Neural cell (in vitro differentiated cells): ENCODE results near the gene POU2F3. TPM values are rescaled to one million over a fixed set of nuclear protein-coding genes. Genes with fewer than 3 reads are reported as not detected.

ENCODE experiments used
- H2AFZ ChIP-seq: fragments of 200-600, 300-800 bp; sonication (generic), shearing (Covaris generic); 2 replicates; pipeline ENCODE4 v1.6.0; 2014; ENCODE audit warnings: low read depth, mild to moderate bottlenecking, antibody characterized with exemption, low read length, moderate library complexity
- H3F3A ChIP-seq: fragments of 200-600 bp; shearing (Covaris generic); 2 replicates; pipeline ENCODE4 v1.6.1; 2016; ENCODE audit warnings: mild to moderate bottlenecking, moderate library complexity, mixed read lengths, antibody characterized with exemption, low read length; ENCODE audit not compliant: insufficient read depth, poor library complexity, severe bottlenecking
- H3K27ac ChIP-seq: fragments of 200-600, 300-800 bp; sonication (generic), shearing (Covaris generic); 2 replicates; pipeline ENCODE4 v1.5.1; 2014; ENCODE audit warnings: mild to moderate bottlenecking, low read length, moderate library complexity
- H3K27me3 ChIP-seq: fragments of 300-800, 200-600 bp; sonication (generic), shearing (Covaris generic); 2 replicates; pipeline ENCODE4 v1.6.0; 2014; ENCODE audit warnings: mild to moderate bottlenecking, low read depth, low read length, moderate library complexity; ENCODE audit not compliant: insufficient read depth
- H3K36me3 ChIP-seq: fragments of 300-800, 200-600 bp; sonication (generic), shearing (Covaris generic); 2 replicates; pipeline ENCODE4 v1.5.1; 2014; ENCODE audit warnings: mild to moderate bottlenecking, antibody characterized with exemption, low read length, moderate library complexity; ENCODE audit not compliant: insufficient read depth
- H3K4me2 ChIP-seq: fragments of 300-800, 200-600 bp; sonication (generic), shearing (Covaris generic); 2 replicates; pipeline ENCODE4 v1.6.0; 2014; ENCODE audit warnings: mild to moderate bottlenecking, low read length
- H3K4me3 ChIP-seq: fragments of 300-800, 200-600 bp; sonication (generic), shearing (Covaris generic); 2 replicates; pipeline ENCODE4 v1.5.1; 2014; ENCODE audit warnings: mild to moderate bottlenecking, low read length, moderate library complexity
- H3K79me2 ChIP-seq: fragments of 200-600 bp; shearing (Covaris generic); replicated peaks from 2 replicates; pipeline ENCODE4 v1.6.0; 2014; ENCODE audit warnings: mild to moderate bottlenecking, low read length, moderate library complexity; ENCODE audit not compliant: insufficient read depth
- H3K9ac ChIP-seq: fragments of 300-800, 200-600 bp; sonication (generic), shearing (Covaris generic); 2 replicates; pipeline ENCODE4 v1.6.1; 2016; ENCODE audit warnings: mild to moderate bottlenecking, low read length, mixed read lengths
- H3K9me2 ChIP-seq: fragments of 200-600 bp; shearing (Covaris generic); 2 replicates; pipeline ENCODE4 v1.6.1; 2016; ENCODE audit warnings: mild to moderate bottlenecking, low read length, mixed read lengths; ENCODE audit not compliant: insufficient read depth
- H3K9me3 ChIP-seq: fragments of 200-600, 300-800 bp; sonication (generic), shearing (Covaris generic); 2 replicates; pipeline ENCODE4 v1.6.1; 2016; ENCODE audit warnings: mild to moderate bottlenecking, mixed run types, low read length, moderate library complexity, mixed read lengths
- H4K20me1 ChIP-seq: fragments of 200-600 bp; shearing (Covaris generic); 2 replicates; pipeline ENCODE4 v1.6.1; 2016; ENCODE audit warnings: mild to moderate bottlenecking, mixed run types; ENCODE audit not compliant: insufficient read depth
- CTCF ChIP-seq: fragments of 450-650 bp; IDR thresholded peaks from 2 replicates; pipeline ENCODE4 v1.5.1; 2014; ENCODE audit warnings: antibody characterized with exemption, mild to moderate bottlenecking, moderate library complexity; ENCODE audit not compliant: poor library complexity, severe bottlenecking
- EP300 ChIP-seq: fragments of 450-650 bp; conservative IDR thresholded peaks from 2 replicates; pipeline ENCODE4 v1.6.1; 2014; ENCODE audit warnings: antibody characterized with exemption, mild to moderate bottlenecking, moderate library complexity; ENCODE audit not compliant: poor library complexity, severe bottlenecking
- MXI1 ChIP-seq: fragments of 450-650 bp; conservative IDR thresholded peaks from 2 replicates; pipeline ENCODE4 v1.6.1; 2014; ENCODE audit warnings: antibody characterized with exemption, mild to moderate bottlenecking; ENCODE audit not compliant: poor library complexity, severe bottlenecking
- POLR2AphosphoS5 ChIP-seq: IDR thresholded peaks from 2 replicates; pipeline ENCODE4 v1.6.1; 2012
- RAD21 ChIP-seq: fragments of 450-650 bp; conservative IDR thresholded peaks from 2 replicates; pipeline ENCODE4 v1.6.1; 2014; ENCODE audit warnings: antibody characterized with exemption, mild to moderate bottlenecking, moderate library complexity
- REST ChIP-seq: IDR thresholded peaks from 2 replicates; pipeline ENCODE4 v1.6.1; 2012; ENCODE audit warnings: borderline replicate concordance
- SMC3 ChIP-seq: fragments of 450-650 bp; conservative IDR thresholded peaks from 2 replicates; pipeline ENCODE4 v1.6.1; 2014; ENCODE audit warnings: antibody characterized with exemption, mild to moderate bottlenecking, moderate library complexity; ENCODE audit not compliant: poor library complexity
- TAF1 ChIP-seq: IDR thresholded peaks from 2 replicates; pipeline ENCODE4 v1.6.1; 2012; ENCODE audit warnings: low read depth
- polyA plus RNA-seq: library from polyadenylated mRNA; depleted of rRNA; stranded (reverse); fragments of >200 nt; gene quantifications from 2 replicates; pipeline ENCODE4 v1.2.3, GENCODE V29; 2014

POU2F3 gene
- polyA plus RNA-seq, 1 donor from 2014 or later = not detected

- no peak overlapping the region for H2AFZ ChIP-seq
- no peak overlapping the region for H3K27ac ChIP-seq
- H3K4me2 ChIP-seq = no peak overlapping the region
- H3K9me2 ChIP-seq = no peaks in the 10 kb centered on the region
- H3K9ac ChIP-seq = no peak overlapping the region
- no peaks in the 10 kb centered on the region for H3K36me3 ChIP-seq
- TF ChIP-seq EP300 (no peak), SMC3 (no peak), REST (no peak), RAD21 (no peak), POLR2AphosphoS5 (no peak), MXI1 (no peak), CTCF (no peak)
- H3K79me2 ChIP-seq = no peaks in the 10 kb centered on the region
- no peaks in the 10 kb centered on the region for H3F3A ChIP-seq
- H3K9me3 ChIP-seq = no peaks in the 10 kb centered on the region
- H4K20me1 ChIP-seq = no peaks in the 10 kb centered on the region
- H3K27me3 ChIP-seq = peaks cover 20% of the 10 kb centered on the region
- no peak overlapping the region for H3K4me3 ChIP-seq
These were observed 24.3 kb upstream of the POU2F3 start for GRCh38 chr11:120215634-120216033.

- H3K4me3 ChIP-seq = no peak overlapping the region
- peaks cover 14% of the 10 kb centered on the region for H3K27me3 ChIP-seq
- no peaks in the 10 kb centered on the region for H3K9me3 ChIP-seq
- TF ChIP-seq POLR2AphosphoS5 (no peak), RAD21 (no peak), REST (no peak), EP300 (no peak), MXI1 (no peak), TAF1 (no peak)
- H3K4me2 ChIP-seq = no peak overlapping the region
- no peaks in the 10 kb centered on the region for H3F3A ChIP-seq
- no peaks in the 10 kb centered on the region for H3K9me2 ChIP-seq
- H2AFZ ChIP-seq = no peak overlapping the region
- H3K36me3 ChIP-seq = no peaks in the 10 kb centered on the region
- H3K9ac ChIP-seq = no peak overlapping the region
- no peaks in the 10 kb centered on the region for H3K79me2 ChIP-seq
- H3K27ac ChIP-seq = no peak overlapping the region
- no peaks in the 10 kb centered on the region for H4K20me1 ChIP-seq
These were observed 23.4 kb upstream of the POU2F3 start for GRCh38 chr11:120216426-120217102.
